Measurements from ENCODE around the gene HYDIN. TPM values are rescaled to one million over a fixed set of nuclear protein-coding genes. Genes with fewer than 3 reads are reported as not detected.

HYDIN gene
- total RNA-seq, 1 experiment from 2014 or later, result not detected

DNA sequence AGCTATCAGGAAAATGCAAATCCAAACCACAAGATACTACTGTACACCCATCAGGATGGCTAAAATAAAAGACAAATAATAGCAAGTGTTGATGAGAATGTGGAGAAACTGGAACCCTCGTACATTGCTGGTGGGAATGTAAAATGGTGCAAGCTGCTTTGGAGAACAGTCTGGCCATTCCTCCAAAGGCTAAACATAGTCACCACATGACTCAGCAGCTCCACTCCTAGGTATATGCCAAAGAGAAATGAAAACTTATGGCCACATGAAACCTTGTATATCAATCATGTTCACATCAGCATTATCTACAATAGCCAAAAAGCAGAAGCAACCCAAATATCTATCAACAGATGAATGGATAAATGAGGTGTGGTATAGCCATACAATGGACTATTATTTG is 458.0 kb downstream of the HYDIN start (continued):
- TF ChIP-seq ATF3 (IDR thresholded peaks at IDR 0.05) (no peak), ZFX (IDR thresholded peaks at IDR 0.05) (no peak)

GRCh38 chr16:70770626-70771552 is 459.6 kb downstream of the HYDIN start:
- no TSS peak for BruUV-seq (replicated peaks)
- ChIA-PET CTCF (interaction anchor here (0.5 to 2.6 kb wide), 24 partner anchors 10 to 666 kb away, joined by 3 to 43 read pairs (median 4); partner anchors contain the start of gene MTSS2), RAD21 (ENCODE audit: low non-redundant PET in 1 of 2, low total read pairs in 2 of 2, uncharacterized antibody in 2 of 2, unreplicated experiment in 2 of 2) (interaction anchor here (0.6 to 1.5 kb wide), 8 partner anchors 84 to 1723 kb away, joined by 3 to 9 read pairs (median 3); partner anchors contain the start of gene MTSS2 (in 1 of the 2)), POLR2A (interaction anchor here (0.8 kb wide), 1 partner anchor 384 kb away, joined by 3 read pairs; no protein-coding TSS in a partner anchor)
- Histone ChIP-seq H3K4me1 (ENCODE audit: control insufficient read depth in 1 of 2, insufficient read depth in 2 of 2, low read length in 2 of 2) (peaks cover 3 to 18% of the 10 kb centered on the region in 2 experiments), H3K36me3 (ENCODE audit: control insufficient read depth in 1 of 2, insufficient read depth in 2 of 2, low read length in 2 of 2) (peaks cover 0 to 2% of the 10 kb centered on the region in 2 experiments; a peak in 2 of 4 replicates), H3K79me2 (ENCODE audit: insufficient read depth, low read length) (no peaks in the 10 kb centered on the region), H3K9ac (ENCODE audit: low read length) (no peak overlapping the region), H3K27ac (ENCODE audit: low read depth, low read length) (no peak overlapping the region), H3K9me2 (ENCODE audit: insufficient read depth) (no peaks in the 10 kb centered on the region), H3K4me2 (ENCODE audit: low read length) (no peak overlapping the region), H3K4me3 (replicated peaks in 1 of 2; ENCODE audit: low read depth in 1 of 2, low read length in 2 of 2) (no peak overlapping the region), H4K20me1 (ENCODE audit: insufficient read depth) (no peaks in the 10 kb centered on the region), H2AFZ (ENCODE audit: low read depth, low read length, poor library complexity, severe bottlenecking) (no peak overlapping the region), H3K27me3 (ENCODE audit: insufficient read depth, low read length) (no peaks in the 10 kb centered on the region), H3K9me3 (ENCODE audit: control insufficient read depth in 1 of 2, insufficient read depth in 1 of 2, low read depth in 1 of 2, low read length in 2 of 2) (no peaks in the 10 kb centered on the region)
- DNase-seq (ENCODE audit: low read depth, low spot score), result peak; percentile 32
- TF ChIP-seq, protein P1, sequence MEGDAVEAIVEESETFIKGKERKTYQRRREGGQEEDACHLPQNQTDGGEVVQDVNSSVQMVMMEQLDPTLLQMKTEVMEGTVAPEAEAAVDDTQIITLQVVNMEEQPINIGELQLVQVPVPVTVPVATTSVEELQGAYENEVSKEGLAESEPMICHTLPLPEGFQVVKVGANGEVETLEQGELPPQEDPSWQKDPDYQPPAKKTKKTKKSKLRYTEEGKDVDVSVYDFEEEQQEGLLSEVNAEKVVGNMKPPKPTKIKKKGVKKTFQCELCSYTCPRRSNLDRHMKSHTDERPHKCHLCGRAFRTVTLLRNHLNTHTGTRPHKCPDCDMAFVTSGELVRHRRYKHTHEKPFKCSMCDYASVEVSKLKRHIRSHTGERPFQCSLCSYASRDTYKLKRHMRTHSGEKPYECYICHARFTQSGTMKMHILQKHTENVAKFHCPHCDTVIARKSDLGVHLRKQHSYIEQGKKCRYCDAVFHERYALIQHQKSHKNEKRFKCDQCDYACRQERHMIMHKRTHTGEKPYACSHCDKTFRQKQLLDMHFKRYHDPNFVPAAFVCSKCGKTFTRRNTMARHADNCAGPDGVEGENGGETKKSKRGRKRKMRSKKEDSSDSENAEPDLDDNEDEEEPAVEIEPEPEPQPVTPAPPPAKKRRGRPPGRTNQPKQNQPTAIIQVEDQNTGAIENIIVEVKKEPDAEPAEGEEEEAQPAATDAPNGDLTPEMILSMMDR (IDR thresholded peaks at IDR 0.05 in 2 of 3, conservative IDR thresholded peaks at IDR 0.05 in 1 of 3; ENCODE audit: borderline replicate concordance in 1 of 3, insufficient read depth in 1 of 3, low read depth in 2 of 3, low read length in 2 of 3), result peak; percentile 84 to 97 (median 92)
- TF ChIP-seq EGR1 (IDR thresholded peaks at IDR 0.05; ENCODE audit: low read depth), result no peak
- TF ChIP-seq RAD21 (IDR thresholded peaks at IDR 0.05; ENCODE audit: low read depth), result peak; percentile 96
- peak; percentile 6 for TF ChIP-seq YY1 (IDR thresholded peaks at IDR 0.05; ENCODE audit: extremely low read depth, insufficient replicate concordance, low read depth, low read length)
- TF ChIP-seq ZBTB33 (IDR thresholded peaks at IDR 0.05; ENCODE audit: extremely low read depth, insufficient replicate concordance, low read length), result no peak
- no peak for TF ChIP-seq FOSL1 (IDR thresholded peaks at IDR 0.05; ENCODE audit: low read depth)
- no peak for TF ChIP-seq EZH2phosphoT487 (IDR thresholded peaks at IDR 0.05; ENCODE audit: borderline replicate concordance)
- peak; percentile 87 for ATAC-seq
- intact Hi-C loops (cut with micrococcal nuclease), result loop anchor here (1.0 kb wide), 2 partner anchors 91 to 118 kb away; no protein-coding TSS in a partner anchor
